H9 (cell line): ENCODE data around the gene ARNT2. TPM values are rescaled to one million over a fixed set of nuclear protein-coding genes. Genes with fewer than 3 reads are reported as not detected.

Source experiments
- DNase-seq: peaks from one replicate; pipeline ENCODE4 v3.0.0-alpha.2; 2017
- H2AFZ ChIP-seq: one replicate; pipeline ENCODE4 v1.6.1; 2013; ENCODE audit warnings: mild to moderate bottlenecking, low read length, control low read depth, moderate library complexity
- H2AK5ac ChIP-seq: 2 replicates; pipeline ENCODE4 v1.6.1; 2013; ENCODE audit warnings: low read length, control low read depth, mixed read lengths; ENCODE audit not compliant: insufficient read length
- H2BK120ac ChIP-seq: one replicate; pipeline ENCODE4 v1.6.1; 2013; ENCODE audit warnings: low read depth, mild to moderate bottlenecking, low read length, control low read depth, inconsistent platforms; ENCODE audit not compliant: poor library complexity, severe bottlenecking
- H2BK12ac ChIP-seq: 2 replicates; pipeline ENCODE4 v1.6.1; 2013; ENCODE audit warnings: low read length, control low read depth, mixed read lengths, low read depth; ENCODE audit not compliant: insufficient read length
- H2BK15ac ChIP-seq: 2 replicates; pipeline ENCODE4 v1.6.1; 2013; ENCODE audit warnings: low read depth, low read length, control low read depth
- H2BK20ac ChIP-seq: one replicate; pipeline ENCODE4 v1.6.1; 2013; ENCODE audit warnings: low read depth, mild to moderate bottlenecking, low read length, control low read depth, inconsistent platforms; ENCODE audit not compliant: poor library complexity, severe bottlenecking
- H2BK5ac ChIP-seq: 2 replicates; pipeline ENCODE4 v1.6.1; 2013; ENCODE audit warnings: low read length, control low read depth, mixed read lengths; ENCODE audit not compliant: insufficient read length
- H3K14ac ChIP-seq: 2 replicates; pipeline ENCODE4 v1.6.1; 2013; ENCODE audit warnings: low read length, control low read depth; ENCODE audit not compliant: insufficient read depth
- H3K18ac ChIP-seq: 2 replicates; pipeline ENCODE4 v1.6.1; 2013; ENCODE audit warnings: low read depth, mild to moderate bottlenecking, mixed read lengths, low read length, control low read depth; ENCODE audit not compliant: insufficient read length
- H3K23ac ChIP-seq: 2 replicates; pipeline ENCODE4 v1.6.1; 2013; ENCODE audit warnings: low read length, control low read depth, mixed read lengths, low read depth; ENCODE audit not compliant: insufficient read length
- H3K23me2 ChIP-seq: 2 replicates; pipeline ENCODE4 v1.6.1; 2013; ENCODE audit warnings: low read depth, mild to moderate bottlenecking, mixed read lengths, low read length, control low read depth; ENCODE audit not compliant: insufficient read length, poor library complexity, severe bottlenecking
- H3K27ac ChIP-seq: 2 replicates; pipeline ENCODE4 v1.5.1; 2013; ENCODE audit warnings: low read length, control low read depth, mixed read lengths, low read depth; ENCODE audit not compliant: insufficient read length
- H3K27me3 ChIP-seq: 2 replicates; pipeline ENCODE4 v1.6.1; 2013; ENCODE audit warnings: low read length, control low read depth, inconsistent platforms; ENCODE audit not compliant: insufficient read depth
- H3K4ac ChIP-seq: 2 replicates; pipeline ENCODE4 v1.6.1; 2013; ENCODE audit warnings: low read depth, mild to moderate bottlenecking, control low read depth, inconsistent platforms, low read length, moderate library complexity
- H3K4me1 ChIP-seq: 2 replicates; pipeline ENCODE4 v1.6.1; 2013; ENCODE audit warnings: low read length, control low read depth, inconsistent platforms; ENCODE audit not compliant: insufficient read depth
- H3K4me2 ChIP-seq: 2 replicates; pipeline ENCODE4 v1.6.1; 2013; ENCODE audit warnings: low read length, control low read depth, mixed read lengths; ENCODE audit not compliant: insufficient read length, insufficient read depth
- H3K56ac ChIP-seq: 2 replicates; pipeline ENCODE4 v1.6.1; 2013; ENCODE audit warnings: low read depth, mild to moderate bottlenecking, mixed read lengths, low read length, control low read depth; ENCODE audit not compliant: insufficient read length
- H3K79me1 ChIP-seq: 2 replicates; pipeline ENCODE4 v1.6.1; 2013; ENCODE audit warnings: low read depth, mild to moderate bottlenecking, moderate library complexity, low read length, control low read depth, inconsistent platforms; ENCODE audit not compliant: insufficient read depth, poor library complexity, severe bottlenecking
- H3K79me2 ChIP-seq: 2 replicates; pipeline ENCODE4 v1.6.1; 2013; ENCODE audit warnings: low read length, control low read depth, inconsistent platforms; ENCODE audit not compliant: insufficient read depth
- H3K9ac ChIP-seq: 2 replicates; pipeline ENCODE4 v1.6.1; 2013; ENCODE audit warnings: low read length, control low read depth, mixed read lengths; ENCODE audit not compliant: insufficient read length; ENCODE audit errors: extremely low read depth
- H3K9me3 ChIP-seq: one replicate; pipeline ENCODE4 v1.6.1; 2013; ENCODE audit warnings: low read depth, low read length, inconsistent platforms; ENCODE audit not compliant: control insufficient read depth
- H3T11ph ChIP-seq: one replicate; pipeline ENCODE4 v1.6.1; 2013; ENCODE audit warnings: mild to moderate bottlenecking, low read length, control low read depth, inconsistent platforms
- H4K20me1 ChIP-seq: one replicate; pipeline ENCODE4 v1.6.1; 2013; ENCODE audit not compliant: control insufficient read depth, insufficient read length, insufficient read depth
- H4K5ac ChIP-seq: 2 replicates; pipeline ENCODE4 v1.6.1; 2013; ENCODE audit warnings: low read depth, mild to moderate bottlenecking, mixed read lengths, low read length, control low read depth; ENCODE audit not compliant: insufficient read length
- H4K8ac ChIP-seq: replicated peaks from 2 replicates; pipeline ENCODE4 v1.6.1; 2013; ENCODE audit warnings: low read length, control low read depth, mixed read lengths, low read depth; ENCODE audit not compliant: insufficient read length
- H4K91ac ChIP-seq: 2 replicates; pipeline ENCODE4 v1.6.1; 2013; ENCODE audit warnings: low read depth, mild to moderate bottlenecking, moderate library complexity, mixed read lengths, low read length, control low read depth; ENCODE audit not compliant: insufficient read length
- H3K27ac Mint-ChIP-seq, 3 experiments: 2 replicates in 2 of 3; 3 replicates in 1 of 3; pipeline ENCODE4 v1.8.0; 2020 to 2021; ENCODE audit warnings: mixed read lengths in 3 of 3, mild to moderate bottlenecking in 1 of 3, moderate library complexity in 1 of 3
- H3K27me3 Mint-ChIP-seq: 2 replicates; pipeline ENCODE4 v1.8.0; 2021; ENCODE audit warnings: low read depth, mild to moderate bottlenecking, moderate library complexity, mixed read lengths
- H3K36me3 Mint-ChIP-seq, 3 experiments: 2 replicates in 2 of 3; 3 replicates in 1 of 3; pipeline ENCODE4 v1.8.0; 2020 to 2021; ENCODE audit warnings: low read depth in 3 of 3, mixed read lengths in 3 of 3; ENCODE audit not compliant: insufficient read depth in 1 of 3
- H3K4me1 Mint-ChIP-seq, 2 experiments: 2 replicates each; pipeline ENCODE4 v1.8.0; 2020; ENCODE audit warnings: mixed read lengths in 2 of 2
- H3K4me3 Mint-ChIP-seq, 2 experiments: 2 replicates in 1 of 2; 3 replicates in 1 of 2; pipeline ENCODE4 v1.8.0; 2020 to 2021; ENCODE audit warnings: mild to moderate bottlenecking in 2 of 2, mixed read lengths in 2 of 2, moderate library complexity in 1 of 2
- H3K9me3 Mint-ChIP-seq, 2 experiments: 2 replicates in 1 of 2; 3 replicates in 1 of 2; pipeline ENCODE4 v1.8.0; 2020; ENCODE audit warnings: mild to moderate bottlenecking in 2 of 2, mixed read lengths in 2 of 2, moderate library complexity in 1 of 2
- CTCF ChIP-seq: fragments of 200-600 bp; sonication (generic); conservative IDR thresholded peaks from 3 replicates; pipeline ENCODE4 v1.8.0; 2021; ENCODE audit warnings: antibody characterized with exemption, mild to moderate bottlenecking
- WGBS: extraction: QIAGEN DNeasy Blood & Tissue Kit; methylation state at CpG from one replicate; pipeline ENCODE4 v1.1.7; 2013; ENCODE audit warnings: missing lambda C conversion rate, low lambda C conversion rate, mixed read lengths; ENCODE audit not compliant: insufficient read length; ENCODE audit errors: extremely low coverage; 5-methylcytosine and 5-hydroxymethylcytosine counted together
- total RNA-seq: library from RNA; stranded (reverse); gene quantifications from 2 replicates; pipeline ENCODE4 v1.2.1, GENCODE V29; 2021

The ARNT2 gene
- total RNA-seq, 1 experiment from 2014 or later, result 10.5 TPM

GRCh38 chr15:80608688-80609087 lies 204.5 kb downstream of the ARNT2 start:
- no peak overlapping the region for H3K4me3 Mint-ChIP-seq
- no peak overlapping the region for H2BK12ac ChIP-seq
- no peak overlapping the region for H2BK20ac ChIP-seq
- H3K4ac ChIP-seq, result no peak overlapping the region
- no peak overlapping the region for H3K14ac ChIP-seq
- H3K23me2 ChIP-seq, result no peaks in the 10 kb centered on the region
- H3K9me3 Mint-ChIP-seq, result no peaks in the 10 kb centered on the region
- no peak for TF ChIP-seq CTCF
- H3K27me3 ChIP-seq, result no peaks in the 10 kb centered on the region
- no peak overlapping the region for H2BK15ac ChIP-seq
- no peak overlapping the region for H3K27ac ChIP-seq
- H2AFZ ChIP-seq, result no peak overlapping the region
- H3K23ac ChIP-seq, result no peak overlapping the region
- H3K9me3 ChIP-seq, result no peaks in the 10 kb centered on the region
- H4K20me1 ChIP-seq, result no peaks in the 10 kb centered on the region
- peaks cover 27 to 29% of the 10 kb centered on the region in 2 experiments for H3K4me1 Mint-ChIP-seq
- no peak overlapping the region for H3T11ph ChIP-seq
- no peak overlapping the region for H3K56ac ChIP-seq
- H3K27me3 Mint-ChIP-seq, result no peaks in the 10 kb centered on the region; the same call in 1 of the 2 replicates
- no peak overlapping the region; a peak in 2 of 7 replicates for H3K27ac Mint-ChIP-seq
- H3K4me1 ChIP-seq, result peaks cover 2% of the 10 kb centered on the region; the same call in 1 of the 2 replicates
- no peak overlapping the region for H3K4me2 ChIP-seq
- H2BK5ac ChIP-seq, result no peak overlapping the region
- H3K79me2 ChIP-seq, result no peaks in the 10 kb centered on the region
- H3K79me1 ChIP-seq, result no peaks in the 10 kb centered on the region
- no peaks in the 10 kb centered on the region; a peak in 1 of 7 replicates for H3K36me3 Mint-ChIP-seq
- H2BK120ac ChIP-seq, result no peak overlapping the region
- H4K5ac ChIP-seq, result no peak overlapping the region
- no peak overlapping the region for H3K18ac ChIP-seq
- H3K9ac ChIP-seq, result no peak overlapping the region
- DNase-seq, result no peak
- WGBS, result no CpG with 5 or more reads among the region's 1 CpG
- no peak overlapping the region for H2AK5ac ChIP-seq
- no peak overlapping the region for H4K8ac ChIP-seq
- H4K91ac ChIP-seq, result no peak overlapping the region
